Gastroesophageal sphincter (tissue), 4 donors: ENCODE measurements around the gene CDPF1. TPM values are rescaled to one million over a fixed set of nuclear protein-coding genes. Genes with fewer than 3 reads are reported as not detected.

Experiments used
- ATAC-seq: fragments of 150-250 bp; one replicate; pipeline ENCODE4 v1.9.1; 2016; ENCODE audit warnings: mild to moderate bottlenecking, moderate library complexity
- H3K27ac ChIP-seq, 4 donors: fragments of 200-600 bp; sonication (generic) in 3 of 4; 1 replicate in 3 of 4; 2 replicates in 1 of 4; pipeline ENCODE4 v1.5.1; 2016 to 2019
- H3K27me3 ChIP-seq: fragments of 200-600 bp; sonication (generic); one replicate; pipeline ENCODE4 v1.5.1; 2019
- H3K36me3 ChIP-seq, 2 donors: fragments of 200-600 bp; sonication (generic); one replicate each; pipeline ENCODE4 v1.5.1; 2019; ENCODE audit warnings: control low read depth in 1 of 2
- H3K4me1 ChIP-seq, 3 donors: fragments of 200-600 bp; sonication (generic); 1 replicate in 2 of 3; 2 replicates in 1 of 3; pipeline ENCODE4 v1.5.1; 2016 to 2019; ENCODE audit warnings: control low read depth in 2 of 3
- H3K4me3 ChIP-seq, 2 donors: fragments of 200-600 bp; sonication (generic); one replicate each; pipeline ENCODE4 v1.5.1; 2019; ENCODE audit warnings: mild to moderate bottlenecking in 1 of 2, moderate library complexity in 1 of 2
- H3K9me3 ChIP-seq, 3 donors: fragments of 200-600 bp; sonication (generic); one replicate each; pipeline ENCODE4 v1.5.1; 2017 to 2019; ENCODE audit warnings: control low read depth in 2 of 3
- CTCF ChIP-seq, 4 experiments: fragments of 200-600 bp in 2 of 4; fragments of 450-650 bp in 2 of 4; sonication (generic) in 1 of 4; IDR thresholded peaks; one replicate each; pipeline ENCODE4 v1.5.1; 2017 to 2019; ENCODE audit warnings: antibody characterized with exemption in 4 of 4, mild to moderate bottlenecking in 2 of 4, moderate library complexity in 2 of 4
- EP300 ChIP-seq: sonication (generic); formaldehyde crosslinking; IDR thresholded peaks from one replicate; pipeline ENCODE4 v1.6.1; 2017; ENCODE audit warnings: antibody characterized with exemption, mild to moderate bottlenecking
- POLR2A ChIP-seq, 2 donors: fragments of 450-650 bp; IDR thresholded peaks; one replicate each; pipeline ENCODE4 v1.6.1; 2017; ENCODE audit warnings: antibody characterized with exemption in 2 of 2, mild to moderate bottlenecking in 2 of 2, moderate library complexity in 1 of 2
- POLR2AphosphoS5 ChIP-seq: sonication (generic); formaldehyde crosslinking; IDR thresholded peaks from one replicate; pipeline ENCODE4 v1.6.1; 2017; ENCODE audit warnings: antibody characterized with exemption
- WGBS, 2 donors: methylation state at CpG; one replicate each; pipeline ENCODE4 v1.1.5; 2018; ENCODE audit warnings: low coverage in 1 of 2; 5-methylcytosine and 5-hydroxymethylcytosine counted together
- total RNA-seq, 4 donors: library from RNA; depleted of rRNA; stranded (reverse); fragments of >200 nt; gene quantifications; one replicate each; pipeline ENCODE4 v1.1.0, GENCODE V29; 2016

The CDPF1 gene
- total RNA-seq, 4 donors from 2014 or later = 14.9 to 27.1 (median 18.7) TPM

DNA sequence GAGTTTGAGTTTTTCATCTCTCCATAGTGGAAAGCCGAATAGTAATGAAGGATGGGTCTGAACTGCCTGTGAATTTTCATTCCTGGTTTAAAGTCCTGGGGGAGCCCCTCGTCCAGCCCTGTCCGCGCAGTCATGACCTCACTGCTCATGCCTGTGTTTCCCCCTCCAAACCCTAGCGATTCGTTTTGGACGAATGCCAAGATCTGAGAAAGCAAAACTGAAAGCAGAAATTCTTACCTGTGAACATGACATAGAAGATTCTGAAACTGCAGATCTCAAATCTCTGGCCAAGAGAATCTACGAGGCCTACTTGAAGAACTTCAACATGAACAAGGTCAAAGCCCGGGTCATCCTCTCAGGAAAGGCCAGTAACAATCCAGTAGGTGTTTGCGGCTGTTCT is 30.5 kb downstream of the CDPF1 start:
- ATAC-seq = no peak
- Histone ChIP-seq H3K36me3 (peaks cover 0 to 95% of the 10 kb centered on the region in 2 donors), H3K4me3 (no peak overlapping the region), H3K27me3 (no peaks in the 10 kb centered on the region), H3K27ac (no peak overlapping the region), H3K4me1 (no peaks in the 10 kb centered on the region), H3K9me3 (no peaks in the 10 kb centered on the region)
- 82 to 96% methylated on average over 3 to 10 of the region's 10 CpGs for WGBS, 2 donors
- TF ChIP-seq EP300 (no peak), POLR2A (IDR thresholded peaks at IDR 0.05) (no peak), POLR2AphosphoS5 (no peak)

- peaks cover 0 to 96% of the 10 kb centered on the region in 2 donors for H3K36me3 ChIP-seq
- H3K27me3 ChIP-seq = no peaks in the 10 kb centered on the region
- no peak overlapping the region for H3K27ac ChIP-seq
- ATAC-seq = no peak
- TF ChIP-seq EP300 = no peak
- no peak for TF ChIP-seq POLR2A (IDR thresholded peaks at IDR 0.05)
- peaks cover 0 to 3% (median 0%) of the 10 kb centered on the region in 3 donors for H3K9me3 ChIP-seq
- 95 to 97% methylated on average over 18 to 28 of the region's 28 CpGs for WGBS, 2 donors
- no peaks in the 10 kb centered on the region for H3K4me1 ChIP-seq
- H3K4me3 ChIP-seq = no peak overlapping the region
These were observed 35.5 kb downstream of the CDPF1 start for GRCh38 chr22:46214616-46215015.

- H3K4me3 ChIP-seq = no peak overlapping the region
- TF ChIP-seq CTCF (IDR thresholded peaks at IDR 0.05) (no peak), POLR2AphosphoS5 (no peak), EP300 (no peak), POLR2A (IDR thresholded peaks at IDR 0.05) (no peak)
- ATAC-seq = no peak
- no peaks in the 10 kb centered on the region for H3K27me3 ChIP-seq
- 95 to 98% methylated on average over 22 to 26 of the region's 29 CpGs for WGBS, 2 donors
- H3K36me3 ChIP-seq = peaks cover 0 to 95% of the 10 kb centered on the region in 2 donors
- peaks cover 0 to 7% (median 2%) of the 10 kb centered on the region in 3 donors for H3K9me3 ChIP-seq
- H3K27ac ChIP-seq = no peak overlapping the region
- H3K4me1 ChIP-seq = no peaks in the 10 kb centered on the region
These were observed 35.9 kb downstream of the CDPF1 start for GRCh38 chr22:46214149-46214548.

GRCh38 chr22:46213052-46213451 is 37.0 kb downstream of the CDPF1 start:
- WGBS, 2 donors = 83 to 95% methylated on average over 1 to 2 of the region's 4 CpGs
- Histone ChIP-seq H3K36me3 (peaks cover 0 to 95% of the 10 kb centered on the region in 2 donors), H3K4me3 (no peak overlapping the region), H3K4me1 (no peaks in the 10 kb centered on the region), H3K9me3 (peaks cover 0 to 16% (median 2%) of the 10 kb centered on the region in 3 donors), H3K27ac (no peak overlapping the region), H3K27me3 (no peaks in the 10 kb centered on the region)
- no peak for TF ChIP-seq CTCF (IDR thresholded peaks at IDR 0.05)
- no peak for TF ChIP-seq POLR2AphosphoS5
- no peak for TF ChIP-seq POLR2A (IDR thresholded peaks at IDR 0.05)
- no peak for TF ChIP-seq EP300
- ATAC-seq = no peak

DNA sequence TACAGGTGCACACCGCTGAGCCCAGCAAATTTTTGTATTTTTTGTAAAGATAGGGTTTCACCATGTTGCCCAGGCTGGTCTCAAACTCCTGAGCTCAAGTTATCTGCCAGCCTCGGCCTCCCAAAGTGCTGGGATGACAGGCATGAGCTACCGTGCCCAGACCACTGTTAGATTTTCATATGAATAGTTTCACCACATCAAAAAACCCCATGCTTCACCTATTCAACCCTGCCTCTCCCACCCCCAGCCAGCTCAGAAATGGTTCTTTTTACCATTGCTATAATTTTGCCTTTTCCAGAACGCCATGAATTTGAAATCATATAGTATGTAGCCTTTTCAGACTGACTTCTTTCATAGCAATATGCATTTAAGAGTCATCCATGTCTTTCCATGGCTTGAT is 37.9 kb downstream of the CDPF1 start:
- peaks cover 0 to 92% of the 10 kb centered on the region in 2 donors for H3K36me3 ChIP-seq
- H3K4me3 ChIP-seq = no peak overlapping the region
- H3K9me3 ChIP-seq = peaks cover 0 to 16% (median 2%) of the 10 kb centered on the region in 3 donors
- H3K27me3 ChIP-seq = no peaks in the 10 kb centered on the region
- TF ChIP-seq CTCF (IDR thresholded peaks at IDR 0.05) (no peak), POLR2AphosphoS5 (no peak), EP300 (no peak), POLR2A (IDR thresholded peaks at IDR 0.05) (no peak)
- H3K27ac ChIP-seq = no peak overlapping the region
- ATAC-seq = no peak
- 96% methylated on average over 3 to 4 of the region's 4 CpGs for WGBS, 2 donors
- no peaks in the 10 kb centered on the region for H3K4me1 ChIP-seq

- no peak for ATAC-seq
These were observed 40.8 kb downstream of the CDPF1 start for GRCh38 chr22:46209262-46209661.

More at GRCh38 chr22:46209262-46209661, 40.8 kb downstream of the CDPF1 start:
- WGBS, 2 donors = 88 to 100% methylated on average over 1 of the region's 1 CpG
- H3K36me3 ChIP-seq = peaks cover 0 to 78% of the 10 kb centered on the region in 2 donors
- H3K27ac ChIP-seq = no peak overlapping the region
- no peak overlapping the region for H3K4me3 ChIP-seq
- TF ChIP-seq CTCF (IDR thresholded peaks at IDR 0.05) = no peak
- TF ChIP-seq POLR2AphosphoS5 = no peak
- no peak for TF ChIP-seq POLR2A (IDR thresholded peaks at IDR 0.05)
- TF ChIP-seq EP300 = no peak
- H3K9me3 ChIP-seq = peaks cover 0 to 22% (median 2%) of the 10 kb centered on the region in 3 donors
- no peaks in the 10 kb centered on the region for H3K27me3 ChIP-seq
- H3K4me1 ChIP-seq = no peaks in the 10 kb centered on the region
